Measurements from ENCODE around the gene ROBO1. TPM values are rescaled to one million over a fixed set of nuclear protein-coding genes. Genes with fewer than 3 reads are reported as not detected.

The ROBO1 gene
- total and polyA plus RNA-seq, 2 of the 13 experiments (the other 11 are each of a cell fraction or from before 2014, with no cell fraction given) = 52.2 to 71.0 TPM

DNA sequence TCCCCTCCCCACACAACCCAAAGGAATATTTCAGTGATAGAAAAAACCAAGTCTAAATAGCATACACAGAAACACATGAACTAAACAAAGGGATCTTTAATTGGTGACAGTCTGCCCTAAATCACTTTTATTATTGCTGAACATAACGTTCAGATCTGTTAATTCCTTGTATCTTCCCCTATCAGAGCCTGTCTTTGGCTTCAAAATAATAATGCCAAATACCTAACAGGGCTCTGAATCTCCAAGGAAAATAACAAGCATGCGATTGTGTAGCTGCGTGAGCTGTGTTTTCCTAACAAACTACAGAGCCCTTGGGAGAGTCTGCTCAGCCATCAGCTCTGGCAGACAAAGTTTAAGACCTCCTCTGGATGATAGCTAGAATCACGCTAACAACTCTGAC is 1010.1 kb downstream of the ROBO1 start:
- no peak overlapping the region for H3K27ac ChIP-seq (ENCODE audit: extremely low read length, insufficient read depth, low read length)
- ATAC-seq (no peak), DNase-seq (ENCODE audit: low spot score) (no peak), FAIRE-seq (no peak)
- TF ChIP-seq ZNF33B (CRISPR knock-in tag; IDR thresholded peaks at IDR 0.05) = no peak
- TF ChIP-seq, protein P1, sequence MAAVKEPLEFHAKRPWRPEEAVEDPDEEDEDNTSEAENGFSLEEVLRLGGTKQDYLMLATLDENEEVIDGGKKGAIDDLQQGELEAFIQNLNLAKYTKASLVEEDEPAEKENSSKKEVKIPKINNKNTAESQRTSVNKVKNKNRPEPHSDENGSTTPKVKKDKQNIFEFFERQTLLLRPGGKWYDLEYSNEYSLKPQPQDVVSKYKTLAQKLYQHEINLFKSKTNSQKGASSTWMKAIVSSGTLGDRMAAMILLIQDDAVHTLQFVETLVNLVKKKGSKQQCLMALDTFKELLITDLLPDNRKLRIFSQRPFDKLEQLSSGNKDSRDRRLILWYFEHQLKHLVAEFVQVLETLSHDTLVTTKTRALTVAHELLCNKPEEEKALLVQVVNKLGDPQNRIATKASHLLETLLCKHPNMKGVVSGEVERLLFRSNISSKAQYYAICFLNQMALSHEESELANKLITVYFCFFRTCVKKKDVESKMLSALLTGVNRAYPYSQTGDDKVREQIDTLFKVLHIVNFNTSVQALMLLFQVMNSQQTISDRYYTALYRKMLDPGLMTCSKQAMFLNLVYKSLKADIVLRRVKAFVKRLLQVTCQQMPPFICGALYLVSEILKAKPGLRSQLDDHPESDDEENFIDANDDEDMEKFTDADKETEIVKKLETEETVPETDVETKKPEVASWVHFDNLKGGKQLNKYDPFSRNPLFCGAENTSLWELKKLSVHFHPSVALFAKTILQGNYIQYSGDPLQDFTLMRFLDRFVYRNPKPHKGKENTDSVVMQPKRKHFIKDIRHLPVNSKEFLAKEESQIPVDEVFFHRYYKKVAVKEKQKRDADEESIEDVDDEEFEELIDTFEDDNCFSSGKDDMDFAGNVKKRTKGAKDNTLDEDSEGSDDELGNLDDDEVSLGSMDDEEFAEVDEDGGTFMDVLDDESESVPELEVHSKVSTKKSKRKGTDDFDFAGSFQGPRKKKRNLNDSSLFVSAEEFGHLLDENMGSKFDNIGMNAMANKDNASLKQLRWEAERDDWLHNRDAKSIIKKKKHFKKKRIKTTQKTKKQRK (IDR thresholded peaks at IDR 0.05; ENCODE audit: low read length) = no peak
- no peak for TF ChIP-seq ZBTB1 (CRISPR knock-in tag; IDR thresholded peaks at IDR 0.05; ENCODE audit: borderline replicate concordance)
- TF ChIP-seq, protein P2, sequence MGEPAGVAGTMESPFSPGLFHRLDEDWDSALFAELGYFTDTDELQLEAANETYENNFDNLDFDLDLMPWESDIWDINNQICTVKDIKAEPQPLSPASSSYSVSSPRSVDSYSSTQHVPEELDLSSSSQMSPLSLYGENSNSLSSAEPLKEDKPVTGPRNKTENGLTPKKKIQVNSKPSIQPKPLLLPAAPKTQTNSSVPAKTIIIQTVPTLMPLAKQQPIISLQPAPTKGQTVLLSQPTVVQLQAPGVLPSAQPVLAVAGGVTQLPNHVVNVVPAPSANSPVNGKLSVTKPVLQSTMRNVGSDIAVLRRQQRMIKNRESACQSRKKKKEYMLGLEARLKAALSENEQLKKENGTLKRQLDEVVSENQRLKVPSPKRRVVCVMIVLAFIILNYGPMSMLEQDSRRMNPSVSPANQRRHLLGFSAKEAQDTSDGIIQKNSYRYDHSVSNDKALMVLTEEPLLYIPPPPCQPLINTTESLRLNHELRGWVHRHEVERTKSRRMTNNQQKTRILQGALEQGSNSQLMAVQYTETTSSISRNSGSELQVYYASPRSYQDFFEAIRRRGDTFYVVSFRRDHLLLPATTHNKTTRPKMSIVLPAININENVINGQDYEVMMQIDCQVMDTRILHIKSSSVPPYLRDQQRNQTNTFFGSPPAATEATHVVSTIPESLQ (CRISPR knock-in tag; conservative IDR thresholded peaks at IDR 0.05) = no peak
- no peak for TF ChIP-seq PRMT3 (CRISPR knock-in tag; IDR thresholded peaks at IDR 0.05; ENCODE audit: borderline replicate concordance, low read depth)
- no peak for TF ChIP-seq SP1 (IDR thresholded peaks at IDR 0.05)
- TF ChIP-seq SP1 (CRISPR knock-in tag; IDR thresholded peaks at IDR 0.05) = no peak
- TF ChIP-seq, protein P3, sequence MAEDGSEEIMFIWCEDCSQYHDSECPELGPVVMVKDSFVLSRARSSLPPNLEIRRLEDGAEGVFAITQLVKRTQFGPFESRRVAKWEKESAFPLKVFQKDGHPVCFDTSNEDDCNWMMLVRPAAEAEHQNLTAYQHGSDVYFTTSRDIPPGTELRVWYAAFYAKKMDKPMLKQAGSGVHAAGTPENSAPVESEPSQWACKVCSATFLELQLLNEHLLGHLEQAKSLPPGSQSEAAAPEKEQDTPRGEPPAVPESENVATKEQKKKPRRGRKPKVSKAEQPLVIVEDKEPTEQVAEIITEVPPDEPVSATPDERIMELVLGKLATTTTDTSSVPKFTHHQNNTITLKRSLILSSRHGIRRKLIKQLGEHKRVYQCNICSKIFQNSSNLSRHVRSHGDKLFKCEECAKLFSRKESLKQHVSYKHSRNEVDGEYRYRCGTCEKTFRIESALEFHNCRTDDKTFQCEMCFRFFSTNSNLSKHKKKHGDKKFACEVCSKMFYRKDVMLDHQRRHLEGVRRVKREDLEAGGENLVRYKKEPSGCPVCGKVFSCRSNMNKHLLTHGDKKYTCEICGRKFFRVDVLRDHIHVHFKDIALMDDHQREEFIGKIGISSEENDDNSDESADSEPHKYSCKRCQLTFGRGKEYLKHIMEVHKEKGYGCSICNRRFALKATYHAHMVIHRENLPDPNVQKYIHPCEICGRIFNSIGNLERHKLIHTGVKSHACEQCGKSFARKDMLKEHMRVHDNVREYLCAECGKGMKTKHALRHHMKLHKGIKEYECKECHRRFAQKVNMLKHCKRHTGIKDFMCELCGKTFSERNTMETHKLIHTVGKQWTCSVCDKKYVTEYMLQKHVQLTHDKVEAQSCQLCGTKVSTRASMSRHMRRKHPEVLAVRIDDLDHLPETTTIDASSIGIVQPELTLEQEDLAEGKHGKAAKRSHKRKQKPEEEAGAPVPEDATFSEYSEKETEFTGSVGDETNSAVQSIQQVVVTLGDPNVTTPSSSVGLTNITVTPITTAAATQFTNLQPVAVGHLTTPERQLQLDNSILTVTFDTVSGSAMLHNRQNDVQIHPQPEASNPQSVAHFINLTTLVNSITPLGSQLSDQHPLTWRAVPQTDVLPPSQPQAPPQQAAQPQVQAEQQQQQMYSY (CRISPR knock-in tag; IDR thresholded peaks at IDR 0.05) = no peak
- TF ChIP-seq, protein P4, sequence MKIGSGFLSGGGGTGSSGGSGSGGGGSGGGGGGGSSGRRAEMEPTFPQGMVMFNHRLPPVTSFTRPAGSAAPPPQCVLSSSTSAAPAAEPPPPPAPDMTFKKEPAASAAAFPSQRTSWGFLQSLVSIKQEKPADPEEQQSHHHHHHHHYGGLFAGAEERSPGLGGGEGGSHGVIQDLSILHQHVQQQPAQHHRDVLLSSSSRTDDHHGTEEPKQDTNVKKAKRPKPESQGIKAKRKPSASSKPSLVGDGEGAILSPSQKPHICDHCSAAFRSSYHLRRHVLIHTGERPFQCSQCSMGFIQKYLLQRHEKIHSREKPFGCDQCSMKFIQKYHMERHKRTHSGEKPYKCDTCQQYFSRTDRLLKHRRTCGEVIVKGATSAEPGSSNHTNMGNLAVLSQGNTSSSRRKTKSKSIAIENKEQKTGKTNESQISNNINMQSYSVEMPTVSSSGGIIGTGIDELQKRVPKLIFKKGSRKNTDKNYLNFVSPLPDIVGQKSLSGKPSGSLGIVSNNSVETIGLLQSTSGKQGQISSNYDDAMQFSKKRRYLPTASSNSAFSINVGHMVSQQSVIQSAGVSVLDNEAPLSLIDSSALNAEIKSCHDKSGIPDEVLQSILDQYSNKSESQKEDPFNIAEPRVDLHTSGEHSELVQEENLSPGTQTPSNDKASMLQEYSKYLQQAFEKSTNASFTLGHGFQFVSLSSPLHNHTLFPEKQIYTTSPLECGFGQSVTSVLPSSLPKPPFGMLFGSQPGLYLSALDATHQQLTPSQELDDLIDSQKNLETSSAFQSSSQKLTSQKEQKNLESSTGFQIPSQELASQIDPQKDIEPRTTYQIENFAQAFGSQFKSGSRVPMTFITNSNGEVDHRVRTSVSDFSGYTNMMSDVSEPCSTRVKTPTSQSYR (CRISPR knock-in tag; IDR thresholded peaks at IDR 0.05; ENCODE audit: borderline replicate concordance) = no peak
- peaks cover 26% of the 10 kb centered on the region for H3K4me1 ChIP-seq (ENCODE audit: insufficient read depth, low read length)
- WGBS (ENCODE audit: low lambda C conversion rate) = 94% methylated on average over 4 of the region's 4 CpGs
- POLR2A ChIA-PET = no interaction called here
- H3K27me3 ChIP-seq (ENCODE audit: control insufficient read depth in 1 of 2, insufficient read depth in 2 of 2, low read length in 2 of 2) = no peaks in the 10 kb centered on the region
- no peak overlapping the region for H2AFZ ChIP-seq (ENCODE audit: low read length)
- no peak overlapping the region for H3K4me2 ChIP-seq (ENCODE audit: low read depth, low read length)
- in situ Hi-C loops (cut with HindIII; ENCODE audit: extremely low pct_ligation_motif_present, low pct_unique_long_range_greater_than_20kb) = no loop called here
- H3K9me3 ChIP-seq (ENCODE audit: low read length) = no peaks in the 10 kb centered on the region
- no peak overlapping the region for H3K4me3 ChIP-seq (replicated peaks in 1 of 3; ENCODE audit: insufficient read depth in 1 of 3, low read depth in 2 of 3, low read length in 3 of 3)
- CTCF ChIA-PET (ENCODE audit: low intra/inter-chr PET ratio, low total read pairs) = no interaction called here
- no peaks in the 10 kb centered on the region for H4K20me1 ChIP-seq (ENCODE audit: insufficient read depth, low read length)
- no TSS peak for BruUV-seq (replicated peaks)
- H3K36me3 ChIP-seq (replicated peaks in 1 of 2; ENCODE audit: control insufficient read depth in 1 of 2, insufficient read depth in 2 of 2, low read length in 2 of 2) = no peaks in the 10 kb centered on the region; a peak in 2 of 5 replicates
- no peak overlapping the region for H3K9ac ChIP-seq (ENCODE audit: insufficient read depth, low read depth, low read length)
- H3K79me2 ChIP-seq (ENCODE audit: insufficient read depth, low read length) = peaks cover 20% of the 10 kb centered on the region
- intact Hi-C loops (cut with micrococcal nuclease; ENCODE audit: unreplicated experiment) = no loop called here
